T-helper 2 cell treated with Interferon-gamma antibody and Interleukin-4, amounts not matched to agents 5 μg/mL and 100 μg/mL, for 36 hours (primary cell): Measurements from ENCODE around the gene FAM163B.

Experiments used
- DNase-seq: peaks from one replicate; pipeline ENCODE4 v3.0.0; 2021; ENCODE audit warnings: low spot score
- H3K27ac Mint-ChIP-seq: one replicate; pipeline ENCODE4 v1.8.0; 2021; ENCODE audit warnings: mild to moderate bottlenecking, mixed read lengths
- H3K27me3 Mint-ChIP-seq: one replicate; pipeline ENCODE4 v1.8.0; 2021; ENCODE audit warnings: low read depth, mixed read lengths
- H3K36me3 Mint-ChIP-seq: one replicate; pipeline ENCODE4 v1.8.0; 2021; ENCODE audit warnings: low read depth, mixed read lengths
- H3K4me1 Mint-ChIP-seq: one replicate; pipeline ENCODE4 v1.8.0; 2021; ENCODE audit warnings: low read depth, mixed read lengths
- H3K4me3 Mint-ChIP-seq: one replicate; pipeline ENCODE4 v1.8.0; 2022; ENCODE audit warnings: mild to moderate bottlenecking, moderate library complexity, mixed read lengths
- H3K9me3 Mint-ChIP-seq: one replicate; pipeline ENCODE4 v1.8.0; 2021; ENCODE audit warnings: mixed read lengths

The FAM163B gene

GRCh38 chr9:133561976-133562554, 47.1 kb downstream of the FAM163B start:
- no peak overlapping the region for H3K27ac Mint-ChIP-seq
- H3K4me1 Mint-ChIP-seq, result no peaks in the 10 kb centered on the region
- no peak overlapping the region for H3K4me3 Mint-ChIP-seq
- no peaks in the 10 kb centered on the region for H3K36me3 Mint-ChIP-seq
- DNase-seq, result no peak
- no peaks in the 10 kb centered on the region for H3K9me3 Mint-ChIP-seq
- no peaks in the 10 kb centered on the region for H3K27me3 Mint-ChIP-seq

DNA sequence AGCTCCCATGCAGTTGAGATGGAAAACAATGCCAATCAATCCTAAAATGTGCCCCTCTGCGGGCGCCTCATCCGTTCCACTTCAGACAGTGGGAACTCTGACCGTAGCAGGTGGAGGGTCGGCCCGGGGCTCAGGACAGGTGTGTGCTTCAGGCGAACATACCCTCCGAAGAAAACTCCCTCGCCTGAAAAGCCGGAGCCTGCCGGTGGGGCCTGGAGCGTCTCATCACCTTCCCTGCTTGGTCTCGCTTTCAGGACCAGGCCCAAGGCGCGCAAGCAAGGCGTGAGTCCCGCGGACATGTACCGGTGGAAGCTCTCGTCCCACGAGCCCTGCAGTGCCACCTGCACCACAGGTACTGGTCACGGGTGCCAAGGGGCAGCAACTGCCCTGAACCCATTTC, 48.2 kb downstream of the FAM163B start:
- Mint-ChIP-seq H3K36me3 (no peaks in the 10 kb centered on the region), H3K4me1 (no peaks in the 10 kb centered on the region), H3K27ac (no peak overlapping the region), H3K4me3 (no peak overlapping the region), H3K27me3 (no peaks in the 10 kb centered on the region), H3K9me3 (no peaks in the 10 kb centered on the region)
- no peak for DNase-seq

DNA sequence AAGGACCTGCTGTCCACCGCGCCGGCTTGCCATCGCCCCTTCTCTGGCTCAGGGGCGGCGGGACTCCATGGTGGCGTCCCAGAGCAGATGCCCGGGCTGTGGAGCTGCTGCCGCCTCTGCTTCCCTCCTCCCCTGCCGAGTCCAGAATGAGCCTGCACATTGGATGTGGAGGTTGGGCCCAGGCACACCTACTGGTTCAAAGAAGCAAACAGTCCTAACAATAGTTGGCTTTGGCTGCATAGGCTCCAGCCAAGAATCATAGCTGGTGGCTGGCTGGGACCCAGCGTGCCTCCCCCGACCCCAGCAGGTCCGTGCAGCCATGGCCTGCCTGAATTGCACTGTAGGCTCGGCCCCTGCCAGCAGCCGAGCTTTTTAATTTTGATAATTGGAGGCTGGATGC, 48.9 kb downstream of the FAM163B start:
- Mint-ChIP-seq H3K27me3 (no peaks in the 10 kb centered on the region), H3K36me3 (no peaks in the 10 kb centered on the region), H3K4me3 (no peak overlapping the region), H3K4me1 (no peaks in the 10 kb centered on the region), H3K27ac (no peak overlapping the region), H3K9me3 (no peaks in the 10 kb centered on the region)
- no peak for DNase-seq

DNA sequence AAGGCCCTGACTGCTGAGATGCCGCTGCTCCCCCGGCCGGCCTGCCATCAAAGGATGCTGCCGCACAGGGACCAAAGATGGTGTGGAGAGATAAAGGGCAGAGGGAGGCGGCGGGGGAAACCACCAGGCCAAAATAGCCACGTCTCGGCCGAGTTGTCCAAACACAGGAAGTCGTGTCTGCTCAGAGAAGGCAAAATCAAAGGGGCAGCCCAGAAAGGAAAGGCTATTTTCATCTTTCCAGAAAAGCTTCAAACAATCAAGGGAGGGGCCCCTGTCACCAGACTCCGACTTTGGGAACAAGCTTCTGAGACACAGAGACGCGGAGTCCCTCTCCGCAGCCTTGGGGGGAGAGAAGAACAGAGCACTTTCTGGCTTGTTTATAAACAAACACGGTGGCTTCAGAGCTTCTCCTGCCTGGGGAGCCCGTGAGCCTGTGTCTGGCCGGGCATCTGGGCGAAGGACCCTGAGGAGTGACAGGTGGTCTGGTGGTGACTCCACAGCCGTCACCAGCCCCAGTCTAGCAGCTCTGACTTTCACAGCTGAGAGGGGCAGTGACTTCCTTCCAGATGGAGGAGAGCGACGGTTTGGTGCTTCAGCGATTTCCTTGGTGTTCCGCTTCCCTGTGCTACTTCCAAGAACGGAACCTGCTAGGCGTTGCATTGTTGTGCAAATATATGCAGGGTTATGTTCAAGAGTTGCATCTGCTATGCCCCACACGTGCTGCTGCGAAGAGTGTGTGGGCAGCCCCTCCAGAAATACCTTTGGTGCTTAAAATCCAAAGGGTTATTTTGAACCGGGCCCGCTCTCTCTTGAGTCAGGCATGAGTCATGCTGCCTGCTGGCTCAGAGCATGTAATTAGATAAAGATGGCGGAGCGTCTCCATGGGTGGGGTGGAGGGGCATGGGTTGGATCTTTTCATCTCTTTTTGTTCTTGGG, 50.7 kb downstream of the FAM163B start:
- no peak overlapping the region for H3K4me3 Mint-ChIP-seq
- no peaks in the 10 kb centered on the region for H3K4me1 Mint-ChIP-seq
- no peak overlapping the region for H3K27ac Mint-ChIP-seq
- no peaks in the 10 kb centered on the region for H3K36me3 Mint-ChIP-seq
- H3K27me3 Mint-ChIP-seq, result no peaks in the 10 kb centered on the region
- no peaks in the 10 kb centered on the region for H3K9me3 Mint-ChIP-seq
- DNase-seq, result no peak

DNA sequence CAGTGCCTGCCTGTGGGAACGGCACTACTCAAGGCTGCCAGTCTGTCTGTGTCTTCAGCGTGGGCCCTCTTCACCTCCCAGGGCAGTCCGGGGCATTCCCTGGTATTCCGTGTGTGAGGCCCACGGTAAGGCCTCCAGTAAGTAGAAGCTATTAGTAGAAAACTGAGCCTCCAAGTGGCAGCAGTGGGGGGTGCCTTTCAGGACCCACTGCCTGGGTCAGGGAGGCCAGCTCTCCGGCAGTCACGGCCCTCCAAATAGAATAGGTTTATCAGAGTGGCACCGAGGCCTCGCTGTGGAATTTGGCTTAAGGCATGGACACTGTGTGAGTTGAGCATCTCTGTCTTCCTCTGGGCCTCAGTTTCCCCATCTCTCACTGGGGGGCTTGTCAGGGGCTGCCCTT, 51.6 kb downstream of the FAM163B start:
- H3K27me3 Mint-ChIP-seq, result no peaks in the 10 kb centered on the region

GRCh38 chr9:133556354-133556753, 52.8 kb downstream of the FAM163B start:
- Mint-ChIP-seq H3K9me3 (no peaks in the 10 kb centered on the region), H3K4me1 (no peaks in the 10 kb centered on the region), H3K4me3 (no peak overlapping the region), H3K27me3 (no peaks in the 10 kb centered on the region), H3K27ac (no peak overlapping the region), H3K36me3 (no peaks in the 10 kb centered on the region)
- DNase-seq, result no peak

More for the DNA sequence above, 51.6 kb downstream of the FAM163B start:
- H3K27ac Mint-ChIP-seq, result no peak overlapping the region
- no peak overlapping the region for H3K4me3 Mint-ChIP-seq
- no peaks in the 10 kb centered on the region for H3K9me3 Mint-ChIP-seq
- H3K36me3 Mint-ChIP-seq, result no peaks in the 10 kb centered on the region
- no peak for DNase-seq
- no peaks in the 10 kb centered on the region for H3K4me1 Mint-ChIP-seq

- H3K9me3 Mint-ChIP-seq, result no peaks in the 10 kb centered on the region
- H3K4me3 Mint-ChIP-seq, result no peak overlapping the region
- H3K27me3 Mint-ChIP-seq, result no peaks in the 10 kb centered on the region
Measured at GRCh38 chr9:133554729-133555128, 54.5 kb downstream of the FAM163B start.

GRCh38 chr9:133553973-133554713, 55.0 kb downstream of the FAM163B start:
- H3K27ac Mint-ChIP-seq, result no peak overlapping the region

More at GRCh38 chr9:133554729-133555128, 54.5 kb downstream of the FAM163B start:
- no peak for DNase-seq
- Mint-ChIP-seq H3K27ac (no peak overlapping the region), H3K36me3 (no peaks in the 10 kb centered on the region), H3K4me1 (no peaks in the 10 kb centered on the region)

DNA sequence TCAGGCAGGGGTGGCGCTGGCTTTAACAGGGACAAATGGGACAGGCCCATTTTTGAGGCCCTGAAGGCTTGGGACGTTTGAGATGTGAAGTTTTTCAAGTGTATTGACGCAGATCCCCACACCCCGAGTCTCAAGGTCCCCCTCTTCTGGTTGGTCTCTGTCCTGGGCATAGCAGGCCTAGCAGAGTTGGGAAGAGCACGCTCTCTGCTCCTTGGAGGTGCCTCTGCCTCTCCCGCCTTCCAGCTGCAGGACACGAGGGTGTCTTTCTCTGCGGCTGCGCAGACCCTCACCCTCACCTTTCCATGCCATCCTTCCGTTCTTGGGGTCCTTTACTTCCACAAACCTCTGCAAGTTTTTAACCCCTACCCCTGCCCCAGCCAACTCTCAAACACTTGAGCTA, 56.1 kb downstream of the FAM163B start:
- DNase-seq, result no peak
- no peaks in the 10 kb centered on the region for H3K27me3 Mint-ChIP-seq

More at GRCh38 chr9:133553973-133554713, 55.0 kb downstream of the FAM163B start:
- Mint-ChIP-seq H3K36me3 (no peaks in the 10 kb centered on the region), H3K9me3 (no peaks in the 10 kb centered on the region), H3K4me1 (no peaks in the 10 kb centered on the region), H3K27me3 (no peaks in the 10 kb centered on the region), H3K4me3 (no peak overlapping the region)
- no peak for DNase-seq

GRCh38 chr9:133552236-133552635, 57.0 kb downstream of the FAM163B start:
- Mint-ChIP-seq H3K27ac (no peak overlapping the region), H3K27me3 (no peaks in the 10 kb centered on the region), H3K36me3 (no peaks in the 10 kb centered on the region), H3K4me1 (no peaks in the 10 kb centered on the region), H3K4me3 (no peak overlapping the region), H3K9me3 (no peaks in the 10 kb centered on the region)
- no peak for DNase-seq

More for the DNA sequence above, 56.1 kb downstream of the FAM163B start:
- Mint-ChIP-seq H3K4me1 (no peaks in the 10 kb centered on the region), H3K27ac (no peak overlapping the region), H3K9me3 (no peaks in the 10 kb centered on the region), H3K36me3 (no peaks in the 10 kb centered on the region), H3K4me3 (no peak overlapping the region)

- H3K27me3 Mint-ChIP-seq, result no peaks in the 10 kb centered on the region
- no peak overlapping the region for H3K4me3 Mint-ChIP-seq
- H3K9me3 Mint-ChIP-seq, result no peaks in the 10 kb centered on the region
- no peak overlapping the region for H3K27ac Mint-ChIP-seq
- H3K4me1 Mint-ChIP-seq, result no peaks in the 10 kb centered on the region
- DNase-seq, result no peak
- no peaks in the 10 kb centered on the region for H3K36me3 Mint-ChIP-seq
Measured at GRCh38 chr9:133551446-133551845, 57.7 kb downstream of the FAM163B start.

DNA sequence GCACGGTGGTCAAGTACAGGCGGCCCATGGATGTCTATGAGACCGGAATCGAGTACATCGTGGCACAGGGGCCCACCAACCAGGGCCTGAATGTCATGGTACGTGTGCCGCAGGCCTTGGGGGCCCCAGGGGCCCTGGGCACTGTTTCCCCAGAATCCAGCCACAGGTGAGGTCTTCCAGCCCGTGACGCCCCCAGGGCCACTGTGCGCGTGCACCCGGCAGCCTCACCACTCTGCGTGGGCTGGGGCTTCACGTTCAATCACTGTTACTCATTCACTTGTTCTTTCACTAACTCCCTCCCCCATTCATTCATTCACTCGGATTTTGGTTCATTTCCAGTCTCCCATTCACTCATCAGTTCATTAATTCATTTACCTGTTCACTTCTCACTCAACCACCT, 62.1 kb downstream of the FAM163B start:
- no peaks in the 10 kb centered on the region for H3K4me1 Mint-ChIP-seq
- no peak for DNase-seq
- no peaks in the 10 kb centered on the region for H3K9me3 Mint-ChIP-seq
- H3K4me3 Mint-ChIP-seq, result no peak overlapping the region
- H3K36me3 Mint-ChIP-seq, result no peaks in the 10 kb centered on the region
- H3K27ac Mint-ChIP-seq, result no peak overlapping the region
- H3K27me3 Mint-ChIP-seq, result no peaks in the 10 kb centered on the region

DNA sequence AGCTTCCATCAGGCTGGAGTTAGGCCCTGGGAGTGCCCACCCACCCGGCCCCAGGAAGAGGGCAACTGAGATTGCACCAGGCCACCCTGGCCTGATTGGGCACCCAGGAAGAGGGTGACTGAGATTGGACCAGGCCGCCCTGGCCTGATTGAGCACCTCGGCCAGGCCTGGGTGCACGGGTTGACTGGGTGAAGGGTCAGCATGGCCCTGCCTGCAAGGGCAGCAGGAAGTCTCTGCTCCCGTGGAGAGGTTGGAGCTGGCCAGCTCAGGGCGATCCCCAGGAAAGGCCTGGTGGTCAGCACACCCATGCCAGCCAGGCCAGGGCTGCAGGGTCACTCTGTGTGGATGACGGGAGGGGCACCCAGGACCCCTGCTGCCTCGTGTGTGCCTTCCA, 62.9 kb downstream of the FAM163B start:
- Mint-ChIP-seq H3K4me3 (no peak overlapping the region), H3K27me3 (no peaks in the 10 kb centered on the region), H3K27ac (no peak overlapping the region), H3K36me3 (no peaks in the 10 kb centered on the region), H3K4me1 (no peaks in the 10 kb centered on the region), H3K9me3 (no peaks in the 10 kb centered on the region)
- no peak for DNase-seq
